ENCODE data around the gene CLEC9A. TPM values are rescaled to one million over a fixed set of nuclear protein-coding genes. Genes with fewer than 3 reads are reported as not detected.

CLEC9A gene
- total RNA-seq, 6 donors from 2014 or later, result 0.31 to 0.89 (median 0.57) TPM; not detected in 3

GRCh38 chr12:10115311-10115710 is 84.8 kb downstream of the CLEC9A start:
- Histone ChIP-seq H3K27ac (no peak overlapping the region), H3K4me3 (no peak overlapping the region), H3K36me3 (no peaks in the 10 kb centered on the region), H3K4me1 (no peaks in the 10 kb centered on the region), H3K9me3 (no peaks in the 10 kb centered on the region), H3K27me3 (no peaks in the 10 kb centered on the region)
- DNase-seq, result no peak
- WGBS, 2 donors, result 88 to 97% methylated on average over 15 of the region's 15 CpGs
- TF ChIP-seq CTCF (IDR thresholded peaks at IDR 0.05) (no peak), POLR2A (IDR thresholded peaks at IDR 0.05) (no peak), POLR2AphosphoS5 (IDR thresholded peaks at IDR 0.05) (no peak), EP300 (IDR thresholded peaks at IDR 0.05) (no peak)
- no peak for ATAC-seq (ENCODE audit: low FRiP score in 2 of 2)

Other genes with a start within 250 kb of the CLEC9A start
- 1 to 10 TPM in 4 of 6 donors, not detected in 2; 1.2 to 6.9 (median 2.0) TPM for gene KLRF1, start 203.2 kb upstream of the CLEC9A start, total RNA-seq
- gene CLEC2B, start 161.3 kb upstream of the CLEC9A start, total RNA-seq, result 10 to 100 TPM in 5 of 6 donors, 1 to 10 TPM in 1; 8.4 to 37.8 (median 25.7) TPM
- not detected for gene KLRF2, start 149.2 kb upstream of the CLEC9A start, total RNA-seq
- not detected for gene CLEC2A, start 98.3 kb upstream of the CLEC9A start, total RNA-seq
- gene CLEC12A, start 59.3 kb upstream of the CLEC9A start, total RNA-seq, result 10 to 100 TPM in 3 of 6 donors, 1 to 10 TPM in 3; 3.1 to 63.5 (median 9.2) TPM
- gene CLEC1B, start 31.6 kb upstream of the CLEC9A start, total RNA-seq, result 1 to 10 TPM in 2 of 6 donors, under 1 TPM in 2, not detected in 2; 0.23 to 1.4 (median 0.68) TPM
- gene CLEC12B, start 20.1 kb upstream of the CLEC9A start, total RNA-seq, result 1 to 10 TPM in 3 of 6 donors, under 1 TPM in 2, not detected in 1; 0.55 to 2.7 (median 1.1) TPM
- gene CLEC1A, start 68.3 kb downstream of the CLEC9A start, total RNA-seq, result 10 to 100 TPM in 1 of 6 donors, 1 to 10 TPM in 5; 3.9 to 13.0 (median 6.3) TPM
- 10 to 100 TPM; 17.4 to 87.8 (median 28.1) TPM for gene CLEC7A, start 99.5 kb downstream of the CLEC9A start, total RNA-seq
- 100 to 1,000 TPM in 4 of 6 donors, 10 to 100 TPM in 2; 51.2 to 163 (median 113) TPM for gene OLR1, start 141.4 kb downstream of the CLEC9A start, total RNA-seq
- 1 to 10 TPM in 3 of 6 donors, under 1 TPM in 2, not detected in 1; 0.55 to 2.7 (median 1.1) TPM for gene TMEM52B, start 148.3 kb downstream of the CLEC9A start, total RNA-seq
- 100 to 1,000 TPM in 3 of 6 donors, 10 to 100 TPM in 3; 88.9 to 114 (median 97.9) TPM for gene GABARAPL1, start 182.2 kb downstream of the CLEC9A start, total RNA-seq